NCI-H524 treated with DMSO at 0.1 percent for 48 hours (cell line): Measurements from ENCODE around the gene TMEM165.
"Not testable (repeated sequence)": the region's sequence is repeated elsewhere in the genome, so short reads cannot be mapped to it uniquely, and the experiment has no call there.

Experiments used
- DNase-seq: peaks from one replicate; lab custom pipeline; 2025; lab: John Stamatoyannopoulos, UW

TMEM165 gene

GRCh38 chr4:55395529-55396307 is at the start of gene TMEM165:
Gene TMEM165 (plus strand): TSS chr4:55395957. CDS start chr4:55396190, 233 bp downstream.
- peak; percentile 32 for DNase-seq

GRCh38 chr4:55345980-55346850 is 49.5 kb upstream of the TMEM165 start, which contains the start of gene SRD5A3:
Gene SRD5A3 (plus strand): TSS chr4:55346242. CDS start chr4:55346337, 95 bp downstream.
- DNase-seq, result peak; percentile 24

GRCh38 chr4:55346851-55347255 is 48.9 kb upstream of the TMEM165 start:
- DNase-seq, result no peak

- DNase-seq, result no peak
These were observed 48.0 kb upstream of the TMEM165 start for GRCh38 chr4:55347610-55348228.

GRCh38 chr4:55348466-55348865 is 47.3 kb upstream of the TMEM165 start:
- DNase-seq, result no peak

- not testable (repeated sequence) for DNase-seq
These were observed 44.9 kb upstream of the TMEM165 start for GRCh38 chr4:55350870-55351269.

GRCh38 chr4:55351824-55352223 is 43.9 kb upstream of the TMEM165 start:
- no peak for DNase-seq

GRCh38 chr4:55352726-55353125 is 43.0 kb upstream of the TMEM165 start:
- no peak for DNase-seq

GRCh38 chr4:55353228-55353747 is 42.5 kb upstream of the TMEM165 start:
- not testable (repeated sequence) for DNase-seq

GRCh38 chr4:55354648-55355047 is 41.1 kb upstream of the TMEM165 start:
- no peak for DNase-seq

- DNase-seq, result no peak
These were observed 40.2 kb upstream of the TMEM165 start for GRCh38 chr4:55355555-55355954.

GRCh38 chr4:55356991-55357461 is 38.7 kb upstream of the TMEM165 start:
- no peak for DNase-seq

- DNase-seq, result no peak
These were observed 37.5 kb upstream of the TMEM165 start for GRCh38 chr4:55358246-55358645.

- no peak for DNase-seq
These were observed 37.1 kb upstream of the TMEM165 start for GRCh38 chr4:55358668-55359067.

GRCh38 chr4:55359397-55359916 is 36.3 kb upstream of the TMEM165 start:
- no peak for DNase-seq

GRCh38 chr4:55362938-55363337 is 32.8 kb upstream of the TMEM165 start:
- not testable (repeated sequence) for DNase-seq

GRCh38 chr4:55363691-55364351 is 31.9 kb upstream of the TMEM165 start:
- DNase-seq, result no peak

- DNase-seq, result no peak
These were observed 30.9 kb upstream of the TMEM165 start for GRCh38 chr4:55364691-55365344.

GRCh38 chr4:55365345-55365728 is 30.4 kb upstream of the TMEM165 start:
- DNase-seq, result no peak

GRCh38 chr4:55366621-55367020 is 29.1 kb upstream of the TMEM165 start:
- no peak for DNase-seq
